Large intestine (tissue), 3 donors: ENCODE measurements around the gene TIAM2. TPM values are rescaled to one million over a fixed set of nuclear protein-coding genes. Genes with fewer than 3 reads are reported as not detected.
"Not testable (repeated sequence)": the region's sequence is repeated elsewhere in the genome, so short reads cannot be mapped to it uniquely, and the experiment has no call there.

ENCODE experiments used
- DNase-seq, 2 donors: peaks; one replicate each; pipeline versions ENCODE4 v3.0.0 to v3.0.0-alpha.2; 2013
- H3K27ac ChIP-seq: one replicate; pipeline ENCODE4 v1.5.1; 2013; ENCODE audit warnings: low read length
- H3K27me3 ChIP-seq: 2 replicates; pipeline ENCODE4 v1.6.1; 2013; ENCODE audit warnings: low read length; ENCODE audit not compliant: control insufficient read depth, insufficient read depth
- H3K36me3 ChIP-seq: 2 replicates; pipeline ENCODE4 v1.6.1; 2013; ENCODE audit warnings: low read length; ENCODE audit not compliant: control insufficient read depth, insufficient read depth
- H3K4me1 ChIP-seq: one replicate; pipeline ENCODE4 v1.6.1; 2013; ENCODE audit warnings: low read length; ENCODE audit not compliant: control insufficient read depth, insufficient read depth
- H3K4me3 ChIP-seq: one replicate; pipeline ENCODE4 v1.5.1; 2013; ENCODE audit warnings: low read length
- H3K9me3 ChIP-seq: one replicate; pipeline ENCODE4 v1.6.1; 2013; ENCODE audit warnings: mild to moderate bottlenecking, low read depth, low read length, moderate library complexity; ENCODE audit not compliant: control insufficient read depth
- WGBS: methylation state at CpG from one replicate; pipeline ENCODE4 v1.1.5; 2013; ENCODE audit warnings: low lambda C conversion rate; ENCODE audit not compliant: insufficient coverage; 5-methylcytosine and 5-hydroxymethylcytosine counted together
- polyA plus RNA-seq: library from polyadenylated mRNA; unstranded; fragments of 120-200 nt; gene quantifications from one replicate; pipeline ENCODE4 v1.2.1, GENCODE V29; 2013

The TIAM2 gene
- polyA plus RNA-seq, 1 donor = 16.3 TPM

- H3K27me3 ChIP-seq = no peaks in the 10 kb centered on the region
- peaks cover under 1% of the 10 kb centered on the region for H3K36me3 ChIP-seq
- no peak overlapping the region for H3K27ac ChIP-seq
- no peak for DNase-seq
- no CpG with 5 or more reads among the region's 7 CpGs for WGBS
- H3K9me3 ChIP-seq = no peaks in the 10 kb centered on the region
- no peak overlapping the region for H3K4me3 ChIP-seq
- no peaks in the 10 kb centered on the region for H3K4me1 ChIP-seq
Measured at GRCh38 chr6:155112757-155113156, 117.6 kb downstream of the TIAM2 start.

DNA sequence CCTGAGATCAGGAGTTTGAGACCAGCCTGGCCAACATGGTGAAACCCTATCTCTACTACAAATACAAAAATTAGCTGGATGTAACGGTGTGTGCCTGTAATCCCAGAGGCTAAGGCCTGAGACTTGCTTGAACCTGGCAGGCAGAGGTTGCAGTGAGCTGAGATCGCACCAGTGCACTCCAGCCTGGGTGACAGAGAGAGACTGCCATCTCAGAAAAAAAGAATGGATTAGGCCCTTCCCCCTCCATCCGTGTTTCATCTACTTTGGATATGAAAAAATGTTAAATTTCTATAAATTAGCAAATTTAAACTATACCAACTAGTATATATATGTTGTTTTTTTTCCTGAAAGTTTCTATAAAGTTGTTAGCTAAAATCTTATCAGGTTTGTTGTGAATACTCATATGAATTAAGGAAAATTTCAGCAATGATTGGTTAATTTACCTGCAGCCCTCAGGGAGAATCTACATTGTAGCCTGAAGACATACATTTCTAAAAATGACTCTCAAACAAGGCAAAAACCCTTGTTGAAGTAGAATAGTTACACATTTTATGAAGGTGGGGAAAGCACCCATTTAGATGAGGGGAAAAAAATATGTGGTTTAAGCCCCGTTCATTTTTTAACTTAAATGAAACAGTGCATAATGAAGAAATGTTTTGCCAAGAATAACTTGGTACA, 120.9 kb downstream of the TIAM2 start:
- Histone ChIP-seq H3K4me1 (no peaks in the 10 kb centered on the region), H3K27me3 (no peaks in the 10 kb centered on the region), H3K27ac (no peak overlapping the region), H3K9me3 (no peaks in the 10 kb centered on the region), H3K36me3 (peaks cover 3% of the 10 kb centered on the region), H3K4me3 (no peak overlapping the region)
- DNase-seq = no peak
- 100% methylated on average over 1 of the region's 4 CpGs for WGBS

- 80% methylated on average over 1 of the region's 5 CpGs for WGBS
- Histone ChIP-seq H3K27me3 (no peaks in the 10 kb centered on the region), H3K27ac (no peak overlapping the region), H3K9me3 (no peaks in the 10 kb centered on the region), H3K36me3 (peaks cover 3% of the 10 kb centered on the region), H3K4me1 (no peaks in the 10 kb centered on the region), H3K4me3 (no peak overlapping the region)
- no peak for DNase-seq
Measured at GRCh38 chr6:155116571-155116910, 121.4 kb downstream of the TIAM2 start.

GRCh38 chr6:155117256-155117655, 122.1 kb downstream of the TIAM2 start:
- no peak for DNase-seq
- Histone ChIP-seq H3K4me1 (no peaks in the 10 kb centered on the region), H3K27me3 (no peaks in the 10 kb centered on the region), H3K9me3 (no peaks in the 10 kb centered on the region), H3K27ac (no peak overlapping the region), H3K4me3 (no peak overlapping the region), H3K36me3 (peaks cover 3% of the 10 kb centered on the region)
- 100% methylated on average over 1 of the region's 13 CpGs for WGBS

DNA sequence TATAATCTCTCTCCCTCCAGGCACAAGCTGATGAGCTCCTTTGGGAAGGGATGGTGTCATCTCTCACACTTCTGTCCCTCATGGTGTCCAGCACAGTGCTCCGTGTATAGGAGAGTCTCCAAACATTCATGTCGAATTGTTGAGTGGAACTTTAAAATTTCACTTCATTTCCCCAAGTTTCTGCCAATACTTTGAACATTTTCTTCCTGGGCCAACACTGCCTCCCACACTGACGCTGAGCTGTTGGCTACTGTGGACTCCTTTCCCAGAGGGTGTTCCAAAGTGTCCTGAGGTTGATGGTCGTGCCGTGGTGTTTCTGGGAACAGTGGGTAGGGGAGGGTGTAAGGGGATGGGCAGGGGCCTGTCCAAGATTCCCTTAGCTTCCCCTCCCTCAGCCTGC, 122.7 kb downstream of the TIAM2 start:
- Histone ChIP-seq H3K4me3 (no peak overlapping the region), H3K9me3 (no peaks in the 10 kb centered on the region), H3K27me3 (no peaks in the 10 kb centered on the region), H3K4me1 (no peaks in the 10 kb centered on the region), H3K27ac (no peak overlapping the region), H3K36me3 (peaks cover 3% of the 10 kb centered on the region)
- no peak for DNase-seq
- WGBS = no CpG with 5 or more reads among the region's 5 CpGs

DNA sequence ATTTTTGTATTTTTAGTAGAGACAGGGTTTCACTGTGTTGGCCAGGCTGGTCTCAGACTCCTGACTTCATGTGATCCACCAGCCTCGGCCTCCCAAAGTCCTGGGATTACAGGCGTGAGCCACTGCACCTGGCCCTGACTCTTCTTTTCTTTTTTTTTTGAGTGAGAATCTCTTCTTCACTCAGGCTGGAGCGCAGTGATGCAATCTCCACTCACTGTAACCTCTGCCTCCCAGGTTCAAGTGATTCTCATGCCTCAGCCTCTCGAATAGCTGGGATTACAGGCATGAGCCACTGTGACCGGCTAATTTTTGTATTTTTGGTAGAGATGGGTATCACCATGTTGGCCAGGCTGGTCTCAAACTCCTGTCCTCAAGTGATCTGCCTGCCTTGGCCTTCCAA, 124.1 kb downstream of the TIAM2 start:
- not testable (repeated sequence) for H3K4me1 ChIP-seq, H3K9me3 ChIP-seq, H3K27me3 ChIP-seq, H3K36me3 ChIP-seq, H3K27ac ChIP-seq, H3K4me3 ChIP-seq, DNase-seq
- WGBS = 100% methylated on average over 1 of the region's 5 CpGs

DNA sequence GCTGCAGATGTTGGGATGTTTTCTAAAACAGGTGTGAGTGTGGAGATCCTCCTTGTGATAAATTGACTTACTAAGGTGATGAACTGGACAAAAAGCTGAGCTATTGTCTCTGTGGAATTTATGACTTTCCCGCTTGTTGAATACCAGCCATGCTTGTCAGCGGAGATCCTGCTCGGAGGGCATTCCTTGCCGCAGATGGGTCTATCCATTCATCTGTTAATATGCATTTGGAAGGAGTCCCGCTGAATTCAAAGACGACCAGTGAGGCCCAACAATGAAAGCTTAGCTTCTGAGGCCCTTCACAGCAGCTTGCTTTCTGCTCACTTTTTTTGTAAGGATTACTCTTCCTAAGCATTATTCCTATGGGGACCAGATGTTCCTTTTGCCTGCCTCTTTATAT, 124.9 kb downstream of the TIAM2 start:
- Histone ChIP-seq H3K4me3 (no peak overlapping the region), H3K36me3 (peaks cover 3% of the 10 kb centered on the region), H3K4me1 (peaks cover 2% of the 10 kb centered on the region), H3K9me3 (no peaks in the 10 kb centered on the region), H3K27me3 (no peaks in the 10 kb centered on the region), H3K27ac (no peak overlapping the region)
- DNase-seq = no peak
- WGBS = no CpG with 5 or more reads among the region's 6 CpGs

DNA sequence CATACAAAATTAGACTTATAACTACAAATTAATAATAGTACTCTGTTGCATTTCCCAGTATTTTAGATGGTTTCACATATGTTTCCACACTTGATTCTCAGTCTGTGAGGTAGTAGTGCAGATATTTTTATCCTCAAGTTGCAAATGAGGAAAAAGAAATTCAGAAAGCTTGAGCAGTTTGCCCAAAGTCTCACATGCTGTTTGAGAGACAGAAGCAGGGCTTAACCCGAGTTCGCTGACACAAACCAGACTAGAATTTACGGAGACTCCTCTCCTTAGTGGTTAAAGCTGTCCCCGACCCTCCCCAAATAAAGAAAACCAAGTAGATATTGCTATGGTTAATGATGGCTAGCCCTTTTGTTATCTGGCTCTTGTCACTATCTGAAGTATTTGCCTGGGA, 126.2 kb downstream of the TIAM2 start:
- H3K27me3 ChIP-seq = no peaks in the 10 kb centered on the region
- H3K4me3 ChIP-seq = no peak overlapping the region
- DNase-seq = no peak
- H3K27ac ChIP-seq = no peak overlapping the region
- no peaks in the 10 kb centered on the region for H3K9me3 ChIP-seq
- no CpG with 5 or more reads among the region's 4 CpGs for WGBS
- H3K36me3 ChIP-seq = peaks cover 3% of the 10 kb centered on the region
- peaks cover 2% of the 10 kb centered on the region for H3K4me1 ChIP-seq

DNA sequence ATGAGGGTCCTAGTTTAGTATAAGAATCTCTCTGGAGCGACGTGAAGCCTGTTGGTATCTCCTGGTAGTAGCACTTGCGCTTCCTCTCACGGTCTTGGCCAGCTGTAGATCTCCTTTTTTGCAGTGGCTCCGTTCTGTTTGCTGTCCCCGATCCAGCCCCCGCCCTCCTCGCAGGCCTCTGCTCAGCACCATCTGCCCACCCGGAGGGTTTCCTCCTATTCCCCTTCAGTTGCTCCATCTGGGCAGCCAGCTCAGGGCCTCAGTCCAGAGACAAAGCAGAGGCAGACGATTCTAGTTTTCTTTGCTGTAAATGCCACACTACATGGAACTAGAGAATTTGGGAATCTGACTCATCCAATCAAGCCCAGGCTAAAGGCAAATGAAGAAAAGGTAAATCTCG, 126.6 kb downstream of the TIAM2 start:
- no peak overlapping the region for H3K4me3 ChIP-seq
- H3K9me3 ChIP-seq = no peaks in the 10 kb centered on the region
- WGBS = no CpG with 5 or more reads among the region's 11 CpGs
- H3K27ac ChIP-seq = no peak overlapping the region
- no peaks in the 10 kb centered on the region for H3K27me3 ChIP-seq
- DNase-seq = no peak
- H3K36me3 ChIP-seq = peaks cover 3% of the 10 kb centered on the region
- H3K4me1 ChIP-seq = peaks cover 2% of the 10 kb centered on the region

- Histone ChIP-seq H3K27me3 (no peaks in the 10 kb centered on the region), H3K4me1 (peaks cover 2% of the 10 kb centered on the region), H3K27ac (no peak overlapping the region), H3K36me3 (peaks cover 3% of the 10 kb centered on the region), H3K9me3 (no peaks in the 10 kb centered on the region), H3K4me3 (no peak overlapping the region)
- WGBS = 64% methylated on average over 2 of the region's 6 CpGs
- no peak for DNase-seq
Measured at GRCh38 chr6:155122199-155122950, 127.3 kb downstream of the TIAM2 start.

GRCh38 chr6:155123520-155123919, 128.4 kb downstream of the TIAM2 start:
- WGBS = 100% methylated on average over 1 of the region's 11 CpGs
- no peaks in the 10 kb centered on the region for H3K9me3 ChIP-seq
- H3K4me1 ChIP-seq = peaks cover 2% of the 10 kb centered on the region
- DNase-seq = peak in 1 of 2 donors; percentile 29
- H3K27me3 ChIP-seq = no peaks in the 10 kb centered on the region
- H3K27ac ChIP-seq = no peak overlapping the region
- no peaks in the 10 kb centered on the region for H3K36me3 ChIP-seq
- H3K4me3 ChIP-seq = no peak overlapping the region
